Neural cell (in vitro differentiated cells): ENCODE measurements around the gene SV2C.

Experiments used
- EZH2 ChIP-seq: fragments of 200-600, 300-800 bp; shearing (Covaris generic), sonication (generic); IDR thresholded peaks from 2 replicates; pipeline ENCODE4 v1.6.1; 2014; ENCODE audit warnings: antibody characterized with exemption, low read length, borderline replicate concordance, mild to moderate bottlenecking; ENCODE audit not compliant: insufficient read depth, poor library complexity, severe bottlenecking
- MXI1 ChIP-seq: fragments of 450-650 bp; conservative IDR thresholded peaks from 2 replicates; pipeline ENCODE4 v1.6.1; 2014; ENCODE audit warnings: antibody characterized with exemption, mild to moderate bottlenecking; ENCODE audit not compliant: poor library complexity, severe bottlenecking
- POLR2AphosphoS5 ChIP-seq: IDR thresholded peaks from 2 replicates; pipeline ENCODE4 v1.6.1; 2012
- RAD21 ChIP-seq: fragments of 450-650 bp; conservative IDR thresholded peaks from 2 replicates; pipeline ENCODE4 v1.6.1; 2014; ENCODE audit warnings: antibody characterized with exemption, mild to moderate bottlenecking, moderate library complexity
- SMC3 ChIP-seq: fragments of 450-650 bp; conservative IDR thresholded peaks from 2 replicates; pipeline ENCODE4 v1.6.1; 2014; ENCODE audit warnings: antibody characterized with exemption, mild to moderate bottlenecking, moderate library complexity; ENCODE audit not compliant: poor library complexity
- TAF1 ChIP-seq: IDR thresholded peaks from 2 replicates; pipeline ENCODE4 v1.6.1; 2012; ENCODE audit warnings: low read depth
- TF ChIP-seq, protein P1 (sequence below): fragments of 450-650 bp; IDR thresholded peaks from 2 replicates; pipeline ENCODE4 v1.5.1; 2014; ENCODE audit warnings: antibody characterized with exemption, mild to moderate bottlenecking, moderate library complexity; ENCODE audit not compliant: poor library complexity, severe bottlenecking
- TF ChIP-seq, protein P2 (sequence below): IDR thresholded peaks from 2 replicates; pipeline ENCODE4 v1.6.1; 2012; ENCODE audit warnings: borderline replicate concordance

DNA sequence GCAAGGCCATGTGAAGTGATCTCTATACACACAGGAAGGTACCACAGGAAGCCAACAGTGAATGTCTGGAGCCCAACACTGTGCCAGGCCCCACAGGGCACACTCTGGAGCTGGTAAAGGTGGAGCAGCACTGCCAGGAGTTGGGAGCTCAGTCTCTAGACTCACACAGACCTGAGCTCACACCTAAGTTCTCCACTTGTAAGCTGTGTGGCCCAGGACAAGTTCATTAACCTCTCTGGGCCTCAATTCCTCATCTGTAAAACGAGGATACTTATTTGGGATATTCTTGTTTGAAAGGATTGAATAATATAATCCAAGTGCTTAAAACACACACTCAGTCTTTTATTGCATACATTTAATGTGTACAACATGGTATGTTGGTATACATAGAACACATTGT lies 259.3 kb downstream of the SV2C start:
- TF ChIP-seq POLR2AphosphoS5 (no peak), SMC3 (no peak), EZH2 (no peak), RAD21 (no peak), MXI1 (no peak), TAF1 (no peak)
- TF ChIP-seq, protein P1, sequence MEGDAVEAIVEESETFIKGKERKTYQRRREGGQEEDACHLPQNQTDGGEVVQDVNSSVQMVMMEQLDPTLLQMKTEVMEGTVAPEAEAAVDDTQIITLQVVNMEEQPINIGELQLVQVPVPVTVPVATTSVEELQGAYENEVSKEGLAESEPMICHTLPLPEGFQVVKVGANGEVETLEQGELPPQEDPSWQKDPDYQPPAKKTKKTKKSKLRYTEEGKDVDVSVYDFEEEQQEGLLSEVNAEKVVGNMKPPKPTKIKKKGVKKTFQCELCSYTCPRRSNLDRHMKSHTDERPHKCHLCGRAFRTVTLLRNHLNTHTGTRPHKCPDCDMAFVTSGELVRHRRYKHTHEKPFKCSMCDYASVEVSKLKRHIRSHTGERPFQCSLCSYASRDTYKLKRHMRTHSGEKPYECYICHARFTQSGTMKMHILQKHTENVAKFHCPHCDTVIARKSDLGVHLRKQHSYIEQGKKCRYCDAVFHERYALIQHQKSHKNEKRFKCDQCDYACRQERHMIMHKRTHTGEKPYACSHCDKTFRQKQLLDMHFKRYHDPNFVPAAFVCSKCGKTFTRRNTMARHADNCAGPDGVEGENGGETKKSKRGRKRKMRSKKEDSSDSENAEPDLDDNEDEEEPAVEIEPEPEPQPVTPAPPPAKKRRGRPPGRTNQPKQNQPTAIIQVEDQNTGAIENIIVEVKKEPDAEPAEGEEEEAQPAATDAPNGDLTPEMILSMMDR = no peak
- TF ChIP-seq, protein P2, sequence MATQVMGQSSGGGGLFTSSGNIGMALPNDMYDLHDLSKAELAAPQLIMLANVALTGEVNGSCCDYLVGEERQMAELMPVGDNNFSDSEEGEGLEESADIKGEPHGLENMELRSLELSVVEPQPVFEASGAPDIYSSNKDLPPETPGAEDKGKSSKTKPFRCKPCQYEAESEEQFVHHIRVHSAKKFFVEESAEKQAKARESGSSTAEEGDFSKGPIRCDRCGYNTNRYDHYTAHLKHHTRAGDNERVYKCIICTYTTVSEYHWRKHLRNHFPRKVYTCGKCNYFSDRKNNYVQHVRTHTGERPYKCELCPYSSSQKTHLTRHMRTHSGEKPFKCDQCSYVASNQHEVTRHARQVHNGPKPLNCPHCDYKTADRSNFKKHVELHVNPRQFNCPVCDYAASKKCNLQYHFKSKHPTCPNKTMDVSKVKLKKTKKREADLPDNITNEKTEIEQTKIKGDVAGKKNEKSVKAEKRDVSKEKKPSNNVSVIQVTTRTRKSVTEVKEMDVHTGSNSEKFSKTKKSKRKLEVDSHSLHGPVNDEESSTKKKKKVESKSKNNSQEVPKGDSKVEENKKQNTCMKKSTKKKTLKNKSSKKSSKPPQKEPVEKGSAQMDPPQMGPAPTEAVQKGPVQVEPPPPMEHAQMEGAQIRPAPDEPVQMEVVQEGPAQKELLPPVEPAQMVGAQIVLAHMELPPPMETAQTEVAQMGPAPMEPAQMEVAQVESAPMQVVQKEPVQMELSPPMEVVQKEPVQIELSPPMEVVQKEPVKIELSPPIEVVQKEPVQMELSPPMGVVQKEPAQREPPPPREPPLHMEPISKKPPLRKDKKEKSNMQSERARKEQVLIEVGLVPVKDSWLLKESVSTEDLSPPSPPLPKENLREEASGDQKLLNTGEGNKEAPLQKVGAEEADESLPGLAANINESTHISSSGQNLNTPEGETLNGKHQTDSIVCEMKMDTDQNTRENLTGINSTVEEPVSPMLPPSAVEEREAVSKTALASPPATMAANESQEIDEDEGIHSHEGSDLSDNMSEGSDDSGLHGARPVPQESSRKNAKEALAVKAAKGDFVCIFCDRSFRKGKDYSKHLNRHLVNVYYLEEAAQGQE = no peak
